Astrocyte of the spinal cord (primary cell): ENCODE data around the gene PAPPA2.

Experiments used
- DNase-seq: peaks from one replicate; pipeline ENCODE4 v3.0.0; 2011; ENCODE audit warnings: low read depth, low spot score
- H3K4me3 ChIP-seq: 2 replicates; pipeline ENCODE4 v1.5.1; 2011; ENCODE audit warnings: low read depth, mild to moderate bottlenecking, low read length, moderate library complexity
- CTCF ChIP-seq: IDR thresholded peaks from 2 replicates; pipeline ENCODE4 v1.5.1; 2012; ENCODE audit warnings: low read depth, mild to moderate bottlenecking, low read length, inconsistent platforms
- in situ Hi-C: cut with HindIII; loops from 2 replicates; pipeline ENCODE4 v1.10.0; 2017; ENCODE audit warnings: low sequenced_read_pairs

The PAPPA2 gene

DNA sequence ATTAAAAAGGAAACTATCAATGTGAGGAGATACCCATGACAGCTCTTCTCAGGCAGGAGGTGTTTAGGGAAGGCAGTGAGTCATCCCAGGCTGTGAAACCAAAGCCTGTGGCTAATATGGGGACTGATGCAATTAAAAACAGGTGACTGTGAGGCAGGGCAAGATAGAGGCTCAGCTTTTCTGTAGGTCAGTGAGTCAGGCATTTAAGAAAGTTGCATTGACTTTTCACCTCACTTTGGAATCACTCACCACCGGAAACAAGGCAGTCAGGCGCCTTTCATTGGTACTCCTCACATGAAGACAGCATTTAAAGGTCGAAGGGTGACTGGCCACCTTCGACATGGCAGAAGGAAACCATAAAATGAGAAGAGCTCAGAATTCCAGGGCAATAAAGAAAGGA, 54.5 kb downstream of the PAPPA2 start:
- no peak overlapping the region for H3K4me3 ChIP-seq
- no peak for TF ChIP-seq CTCF
- peak; percentile 2 for DNase-seq
- in situ Hi-C loops, result no loop called here

DNA sequence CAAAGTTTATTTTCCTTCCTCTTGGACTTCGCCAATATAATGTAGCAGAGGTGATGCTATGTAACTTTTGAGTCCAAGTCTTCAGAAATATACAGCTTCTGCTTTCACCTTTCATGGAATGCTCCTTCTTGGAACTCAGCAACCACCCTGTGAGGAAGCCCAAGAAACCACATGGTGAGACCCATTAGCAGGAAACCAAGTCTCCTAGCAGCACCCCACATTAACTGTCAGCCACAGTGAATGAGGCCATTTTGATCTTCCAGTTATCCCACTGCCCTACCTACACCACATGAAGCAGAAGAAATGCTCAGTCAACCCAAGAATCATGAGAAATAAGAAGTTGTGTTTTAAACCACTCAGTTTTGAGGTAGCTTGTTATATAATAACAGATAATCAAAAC, 58.2 kb downstream of the PAPPA2 start:
- H3K4me3 ChIP-seq, result no peak overlapping the region
- no peak for TF ChIP-seq CTCF
- no peak for DNase-seq
- in situ Hi-C loops, result no loop called here

- in situ Hi-C loops, result no loop called here
- no peak overlapping the region for H3K4me3 ChIP-seq
- TF ChIP-seq CTCF, result no peak
- no peak for DNase-seq
Measured at GRCh38 chr1:176522310-176522845, 59.4 kb downstream of the PAPPA2 start.

- in situ Hi-C loops, result no loop called here
- no peak for DNase-seq
- no peak overlapping the region for H3K4me3 ChIP-seq
- TF ChIP-seq CTCF, result no peak
Measured at GRCh38 chr1:176529395-176530090, 66.6 kb downstream of the PAPPA2 start.

GRCh38 chr1:176531036-176531435, 68.1 kb downstream of the PAPPA2 start:
- TF ChIP-seq CTCF, result no peak
- no peak overlapping the region for H3K4me3 ChIP-seq
- in situ Hi-C loops, result no loop called here
- no peak for DNase-seq

DNA sequence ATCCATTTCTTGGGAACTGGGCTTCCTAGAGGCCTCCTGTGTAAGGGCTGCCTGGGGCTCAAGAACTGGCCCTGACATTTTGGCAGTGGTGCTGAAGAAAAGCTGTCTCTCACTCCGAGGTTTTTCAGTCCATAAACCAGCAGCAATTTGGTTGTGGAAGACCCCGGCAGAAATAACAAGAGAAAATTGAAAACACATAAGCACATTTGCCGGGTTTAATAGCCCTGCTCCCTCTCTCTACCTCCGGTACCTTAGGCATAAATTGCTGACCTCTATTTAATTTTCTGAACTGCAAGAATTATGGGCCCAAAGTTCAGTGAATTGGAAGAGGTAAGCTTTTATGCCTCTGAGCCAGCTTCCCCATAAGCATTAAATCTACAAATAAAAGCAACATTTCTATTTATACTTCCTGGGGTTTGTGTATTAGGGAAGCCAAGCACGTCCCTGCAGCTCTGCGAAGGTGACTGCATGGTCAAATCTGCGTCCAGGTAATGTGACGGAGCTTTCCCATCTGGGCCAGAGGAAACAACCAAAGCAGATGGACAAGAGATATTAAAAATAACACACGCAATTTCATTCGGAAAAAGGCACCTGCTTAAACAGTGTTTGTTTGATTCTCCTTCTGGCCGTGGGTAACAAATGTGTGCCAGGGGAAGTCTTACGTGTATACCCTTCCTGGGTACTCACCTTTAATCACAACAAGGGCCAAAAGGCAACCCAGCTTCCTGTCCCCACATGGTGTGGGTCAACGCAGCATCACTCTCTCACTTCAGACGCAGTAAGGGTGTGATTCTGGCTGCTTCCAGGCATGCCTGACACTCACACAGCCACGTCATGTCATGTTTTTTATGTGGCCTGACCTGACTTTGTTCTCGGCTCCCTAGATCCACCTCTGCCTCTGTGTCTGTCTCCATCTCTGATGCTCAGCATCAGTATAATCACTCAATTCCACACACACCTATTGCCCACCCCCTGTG, 69.2 kb downstream of the PAPPA2 start:
- no peak for DNase-seq
- in situ Hi-C loops, result no loop called here
- TF ChIP-seq CTCF, result no peak
- no peak overlapping the region for H3K4me3 ChIP-seq
